CD4-positive, alpha-beta T cell (primary cell): ENCODE results near the gene UGT1A6. TPM values are rescaled to one million over a fixed set of nuclear protein-coding genes. Genes with fewer than 3 reads are reported as not detected.

Experiments
- ATAC-seq: fragments of 200-7000 bp; cut with Tn5 transposase; one replicate; pipeline ENCODE4 v1.10.0; 2022; ENCODE audit warnings: mild to moderate bottlenecking; ENCODE audit not compliant: poor library complexity
- CTCF ChIA-PET: fragments of 350-600 bp; sonication (Branson Sonifier 250); formaldehyde crosslinking; loops from one replicate; lab custom pipeline; 2021; ENCODE audit warnings: antibody characterized with exemption, inconsistent platforms; lab: Charles Lee
- POLR2A ChIA-PET: fragments of 350-600 bp; sonication (Branson Sonifier 250); formaldehyde crosslinking; loops from one replicate; lab custom pipeline; 2021; ENCODE audit warnings: antibody characterized with exemption, inconsistent platforms; lab: Charles Lee
- DNase-seq, 14 experiments: peaks; one replicate each; pipeline ENCODE4 v3.0.0-alpha.2; 2013 to 2020; ENCODE audit warnings: mixed read lengths in 2 of 14
- H3K27ac ChIP-seq, 2 donors: one replicate each; pipeline versions ENCODE4 v1.5.1 to v1.7.0; 2013; ENCODE audit warnings: low read length in 2 of 2, low read depth in 1 of 2, mild to moderate bottlenecking in 1 of 2
- H3K27me3 ChIP-seq, 2 experiments: 1 replicate in 1 of 2; 2 replicates in 1 of 2; pipeline versions ENCODE4 v1.6.1 to v1.7.0; 2013; ENCODE audit warnings: low read length in 2 of 2, control low read depth in 1 of 2, mild to moderate bottlenecking in 1 of 2, moderate library complexity in 1 of 2; ENCODE audit not compliant: insufficient read depth in 2 of 2, control insufficient read depth in 1 of 2
- H3K36me3 ChIP-seq: one replicate; pipeline ENCODE4 v1.6.1; 2013; ENCODE audit warnings: low read length, control low read depth; ENCODE audit not compliant: insufficient read depth
- H3K4me1 ChIP-seq: one replicate; pipeline ENCODE4 v1.6.1; 2013; ENCODE audit warnings: low read length, control low read depth; ENCODE audit not compliant: insufficient read depth
- H3K4me3 ChIP-seq: one replicate; pipeline ENCODE4 v1.5.1; 2013; ENCODE audit warnings: mild to moderate bottlenecking, low read length, moderate library complexity
- H3K9me3 ChIP-seq, 2 experiments: 1 replicate in 1 of 2; 2 replicates in 1 of 2; pipeline versions ENCODE4 v1.6.1 to v1.7.0; 2013; ENCODE audit warnings: low read length in 2 of 2, mild to moderate bottlenecking in 2 of 2, control low read depth in 1 of 2, moderate library complexity in 1 of 2; ENCODE audit not compliant: control insufficient read depth in 1 of 2, insufficient read depth in 1 of 2
- H3K27ac Mint-ChIP-seq: one replicate; pipeline ENCODE4 v1.8.0; 2020; ENCODE audit warnings: mixed read lengths
- H3K27me3 Mint-ChIP-seq: one replicate; pipeline ENCODE4 v1.8.0; 2021; ENCODE audit warnings: mixed read lengths
- H3K36me3 Mint-ChIP-seq: one replicate; pipeline ENCODE4 v1.8.0; 2021; ENCODE audit warnings: low read depth, mixed read lengths
- H3K4me1 Mint-ChIP-seq: one replicate; pipeline ENCODE4 v1.8.0; 2021; ENCODE audit warnings: low read depth, mixed read lengths
- H3K4me3 Mint-ChIP-seq: one replicate; pipeline ENCODE4 v1.8.0; 2020; ENCODE audit warnings: mild to moderate bottlenecking, mixed read lengths
- H3K9me3 Mint-ChIP-seq: one replicate; pipeline ENCODE4 v1.8.0; 2020; ENCODE audit warnings: mixed read lengths
- CTCF ChIP-seq: fragments of 200-600 bp; IDR thresholded peaks from one replicate; pipeline ENCODE4 v1.8.0; 2022; ENCODE audit warnings: antibody characterized with exemption, mild to moderate bottlenecking
- intact Hi-C, 2 experiments: fragments of 100-400 bp; cut with DNase I in 1 of 2; cut with micrococcal nuclease in 1 of 2; formaldehyde crosslinking; loops; one replicate each; pipeline versions ENCODE4 v1.15.1 to v1.9.0; 2023 to 2025; cut with DNase I, micrococcal nuclease
- total RNA-seq, 174 experiments: library from RNA in 2 of 174; stranded (reverse) in 2 of 174; gene quantifications; one replicate each; pipeline ENCODE4 v1.2.3 and lab custom pipeline; 2021 to 2026

The UGT1A6 gene
- total RNA-seq, 2 experiments from 2014 or later: not detected

- intact Hi-C loops: no loop called here
- no peaks in the 10 kb centered on the region for H3K36me3 Mint-ChIP-seq
- POLR2A ChIA-PET: no interaction called here
These were observed 9.5 kb downstream of the UGT1A6 start for GRCh38 chr2:233702238-233702637.

GRCh38 chr2:233705911-233706506 is 13.3 kb downstream of the UGT1A6 start:
- Mint-ChIP-seq H3K4me3 (no peak overlapping the region), H3K36me3 (no peaks in the 10 kb centered on the region), H3K9me3 (peaks cover 3% of the 10 kb centered on the region), H3K4me1 (no peaks in the 10 kb centered on the region), H3K27me3 (peaks cover 19% of the 10 kb centered on the region), H3K27ac (no peak overlapping the region)
- Histone ChIP-seq H3K27me3 (peaks cover 0 to 6% of the 10 kb centered on the region in 2 experiments), H3K27ac (no peak overlapping the region), H3K4me1 (no peaks in the 10 kb centered on the region), H3K9me3 (peaks cover 3 to 4% of the 10 kb centered on the region in 2 experiments), H3K36me3 (no peaks in the 10 kb centered on the region), H3K4me3 (no peak overlapping the region)
- TF ChIP-seq CTCF: no peak
- intact Hi-C loops: no loop called here
- ChIA-PET CTCF (no interaction called here), POLR2A (no interaction called here)
- DNase-seq (no peak), ATAC-seq (no peak)

More at GRCh38 chr2:233702238-233702637, 9.5 kb downstream of the UGT1A6 start:
- Mint-ChIP-seq H3K4me3 (no peak overlapping the region), H3K4me1 (no peaks in the 10 kb centered on the region), H3K27me3 (peaks cover 20% of the 10 kb centered on the region), H3K9me3 (peaks cover 3% of the 10 kb centered on the region), H3K27ac (no peak overlapping the region)
- Histone ChIP-seq H3K4me3 (no peak overlapping the region), H3K27ac (no peak overlapping the region), H3K9me3 (peaks cover 3 to 4% of the 10 kb centered on the region in 2 experiments), H3K27me3 (peaks cover 0 to 4% of the 10 kb centered on the region in 2 experiments), H3K36me3 (no peaks in the 10 kb centered on the region), H3K4me1 (no peaks in the 10 kb centered on the region)
- no peak for TF ChIP-seq CTCF
- CTCF ChIA-PET: no interaction called here
- ATAC-seq (no peak), DNase-seq (no peak)

- DNase-seq (no peak), ATAC-seq (no peak)
- H3K4me1 Mint-ChIP-seq: no peaks in the 10 kb centered on the region
- Histone ChIP-seq H3K36me3 (no peaks in the 10 kb centered on the region), H3K4me1 (no peaks in the 10 kb centered on the region), H3K9me3 (peaks cover 3 to 4% of the 10 kb centered on the region in 2 experiments), H3K4me3 (no peak overlapping the region), H3K27me3 (peaks cover 0 to 6% of the 10 kb centered on the region in 2 experiments), H3K27ac (no peak overlapping the region)
- intact Hi-C loops: no loop called here
- no peak overlapping the region for H3K4me3 Mint-ChIP-seq
- H3K9me3 Mint-ChIP-seq: peaks cover 3% of the 10 kb centered on the region
- ChIA-PET POLR2A (no interaction called here), CTCF (interaction anchor here (0.7 kb wide), 1 partner anchor 880 kb away, joined by 3 read pairs; no protein-coding TSS in a partner anchor)
- TF ChIP-seq CTCF: no peak
- no peak overlapping the region for H3K27ac Mint-ChIP-seq
- no peaks in the 10 kb centered on the region for H3K36me3 Mint-ChIP-seq
- peaks cover 25% of the 10 kb centered on the region for H3K27me3 Mint-ChIP-seq
These were observed 14.0 kb downstream of the UGT1A6 start for GRCh38 chr2:233706720-233707119.
